ENCODE measurements around the gene TTLL6.

TTLL6 gene

DNA sequence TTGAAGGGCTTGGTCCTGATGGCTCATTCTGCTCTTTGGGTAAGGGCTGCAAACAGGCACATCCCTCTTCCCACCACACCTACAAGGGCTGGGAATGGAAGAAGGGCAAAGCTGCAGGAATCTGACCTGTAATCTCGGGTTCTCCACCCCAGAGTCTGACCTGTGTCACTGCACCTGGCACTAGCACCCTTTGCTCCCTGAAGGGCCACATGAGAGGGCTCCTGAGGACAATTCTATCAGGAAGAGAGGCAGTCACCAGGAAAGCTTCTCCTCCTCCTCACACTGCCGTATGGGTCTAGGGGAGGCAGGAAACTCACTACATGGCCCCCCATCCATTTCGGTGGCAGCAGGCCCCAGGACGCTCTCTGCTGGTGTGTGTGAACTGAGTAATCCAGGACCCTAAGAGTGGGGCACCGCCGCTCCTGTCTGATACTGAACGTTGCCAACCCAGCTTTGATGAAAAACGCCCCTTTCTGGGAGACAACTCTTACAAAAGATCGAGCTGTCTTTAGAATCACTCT is 26.4 kb downstream of the TTLL6 start:
- TF ChIP-seq CTCF (IDR thresholded peaks at IDR 0.05; ENCODE audit: insufficient read depth, low read length) (no peak), SPI1 (IDR thresholded peaks at IDR 0.05; ENCODE audit: borderline replicate concordance, low read depth) (no peak), GABPA (IDR thresholded peaks at IDR 0.05; ENCODE audit: low read depth) (no peak), POLR2AphosphoS5 (IDR thresholded peaks at IDR 0.05; ENCODE audit: low read depth) (no peak)
- TF ChIP-seq, protein P1, sequence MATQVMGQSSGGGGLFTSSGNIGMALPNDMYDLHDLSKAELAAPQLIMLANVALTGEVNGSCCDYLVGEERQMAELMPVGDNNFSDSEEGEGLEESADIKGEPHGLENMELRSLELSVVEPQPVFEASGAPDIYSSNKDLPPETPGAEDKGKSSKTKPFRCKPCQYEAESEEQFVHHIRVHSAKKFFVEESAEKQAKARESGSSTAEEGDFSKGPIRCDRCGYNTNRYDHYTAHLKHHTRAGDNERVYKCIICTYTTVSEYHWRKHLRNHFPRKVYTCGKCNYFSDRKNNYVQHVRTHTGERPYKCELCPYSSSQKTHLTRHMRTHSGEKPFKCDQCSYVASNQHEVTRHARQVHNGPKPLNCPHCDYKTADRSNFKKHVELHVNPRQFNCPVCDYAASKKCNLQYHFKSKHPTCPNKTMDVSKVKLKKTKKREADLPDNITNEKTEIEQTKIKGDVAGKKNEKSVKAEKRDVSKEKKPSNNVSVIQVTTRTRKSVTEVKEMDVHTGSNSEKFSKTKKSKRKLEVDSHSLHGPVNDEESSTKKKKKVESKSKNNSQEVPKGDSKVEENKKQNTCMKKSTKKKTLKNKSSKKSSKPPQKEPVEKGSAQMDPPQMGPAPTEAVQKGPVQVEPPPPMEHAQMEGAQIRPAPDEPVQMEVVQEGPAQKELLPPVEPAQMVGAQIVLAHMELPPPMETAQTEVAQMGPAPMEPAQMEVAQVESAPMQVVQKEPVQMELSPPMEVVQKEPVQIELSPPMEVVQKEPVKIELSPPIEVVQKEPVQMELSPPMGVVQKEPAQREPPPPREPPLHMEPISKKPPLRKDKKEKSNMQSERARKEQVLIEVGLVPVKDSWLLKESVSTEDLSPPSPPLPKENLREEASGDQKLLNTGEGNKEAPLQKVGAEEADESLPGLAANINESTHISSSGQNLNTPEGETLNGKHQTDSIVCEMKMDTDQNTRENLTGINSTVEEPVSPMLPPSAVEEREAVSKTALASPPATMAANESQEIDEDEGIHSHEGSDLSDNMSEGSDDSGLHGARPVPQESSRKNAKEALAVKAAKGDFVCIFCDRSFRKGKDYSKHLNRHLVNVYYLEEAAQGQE (IDR thresholded peaks at IDR 0.05; ENCODE audit: insufficient replicate concordance, low read depth) = no peak
- Histone ChIP-seq H3K27ac (replicated peaks) (no peak overlapping the region), H3K27me3 (ENCODE audit: insufficient read depth, poor library complexity, severe bottlenecking) (peaks cover 20% of the 10 kb centered on the region), H3K4me3 (replicated peaks; ENCODE audit: insufficient read depth, low read length) (no peak overlapping the region)
- no peak for DNase-seq (ENCODE audit: low read depth in 1 of 2, low spot score in 1 of 2)

- TF ChIP-seq SPI1 (IDR thresholded peaks at IDR 0.05; ENCODE audit: borderline replicate concordance, low read depth) = no peak
- TF ChIP-seq, protein P1 (IDR thresholded peaks at IDR 0.05; ENCODE audit: insufficient replicate concordance, low read depth) = no peak
- TF ChIP-seq CTCF (IDR thresholded peaks at IDR 0.05; ENCODE audit: insufficient read depth, low read length) = no peak
- TF ChIP-seq POLR2AphosphoS5 (IDR thresholded peaks at IDR 0.05; ENCODE audit: low read depth) = no peak
- no peak for TF ChIP-seq GABPA (IDR thresholded peaks at IDR 0.05; ENCODE audit: low read depth)
- H3K27ac ChIP-seq (replicated peaks) = no peak overlapping the region
- no peak overlapping the region for H3K4me3 ChIP-seq (replicated peaks; ENCODE audit: insufficient read depth, low read length)
- H3K27me3 ChIP-seq (ENCODE audit: insufficient read depth, poor library complexity, severe bottlenecking) = peaks cover 18% of the 10 kb centered on the region
- DNase-seq (ENCODE audit: low read depth in 1 of 2, low spot score in 1 of 2) = no peak
Measured at GRCh38 chr17:48787828-48788227, 29.2 kb downstream of the TTLL6 start.

DNA sequence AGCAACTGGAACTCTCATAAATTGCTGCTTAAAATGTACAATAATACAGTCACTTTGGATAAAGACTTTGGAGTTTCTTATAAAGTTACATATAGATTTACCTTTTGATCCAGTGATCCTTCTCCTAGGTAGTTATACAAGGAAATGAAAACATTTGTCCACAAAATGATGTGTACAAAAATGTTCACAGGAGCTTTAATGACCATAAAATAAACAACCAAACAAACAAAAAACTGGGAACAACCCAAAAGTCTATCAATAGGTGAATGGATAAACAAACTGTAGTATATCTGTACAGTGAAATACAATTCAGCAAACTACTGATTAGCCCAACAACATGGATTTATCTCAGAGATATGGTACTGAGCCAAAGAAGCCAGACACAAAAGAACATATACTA is 37.6 kb downstream of the TTLL6 start:
- peaks cover 8% of the 10 kb centered on the region for H3K27me3 ChIP-seq (ENCODE audit: insufficient read depth, poor library complexity, severe bottlenecking)
- TF ChIP-seq, protein P1 (IDR thresholded peaks at IDR 0.05; ENCODE audit: insufficient replicate concordance, low read depth) = no peak
- TF ChIP-seq POLR2AphosphoS5 (IDR thresholded peaks at IDR 0.05; ENCODE audit: low read depth) (no peak), CTCF (IDR thresholded peaks at IDR 0.05; ENCODE audit: insufficient read depth, low read length) (no peak), GABPA (IDR thresholded peaks at IDR 0.05; ENCODE audit: low read depth) (no peak), SPI1 (IDR thresholded peaks at IDR 0.05; ENCODE audit: borderline replicate concordance, low read depth) (no peak)
- no peak overlapping the region for H3K4me3 ChIP-seq (replicated peaks; ENCODE audit: insufficient read depth, low read length)
- H3K27ac ChIP-seq (replicated peaks) = no peak overlapping the region
- DNase-seq (ENCODE audit: low read depth in 1 of 2, low spot score in 1 of 2) = no peak

All from HL-60 (cell line).